ENCODE data around the gene ATP9B. TPM values are rescaled to one million over a fixed set of nuclear protein-coding genes. Genes with fewer than 3 reads are reported as not detected.

The ATP9B gene
- total and polyA plus RNA-seq, 2 donors from 2014 or later = 10.0 to 48.2 TPM

GRCh38 chr18:79416677-79417052 lies 347.5 kb downstream of the ATP9B start:
- H3K4me1 ChIP-seq (ENCODE audit: control insufficient read depth in 2 of 3, insufficient read depth in 2 of 3, low read depth in 1 of 3, low read length in 3 of 3) = peaks cover 0 to 3% (median 0%) of the 10 kb centered on the region in 3 donors
- DNase-seq = peak in 1 of 5 donors; percentile 57
- H3K27ac ChIP-seq (ENCODE audit: low read depth in 2 of 2, low read length in 2 of 2) = no peak overlapping the region
- no peak for TF ChIP-seq CTCF (IDR thresholded peaks at IDR 0.05; ENCODE audit: borderline replicate concordance, extremely low read depth, insufficient read depth)
- intact Hi-C loops (cut with DNase I) = no loop called here
- H3K36me3 ChIP-seq (ENCODE audit: control insufficient read depth in 2 of 3, insufficient read depth in 3 of 3, low read length in 3 of 3) = no peaks in the 10 kb centered on the region
- H3K4me3 ChIP-seq (ENCODE audit: low read length in 3 of 3) = no peak overlapping the region
- H3K27me3 ChIP-seq (ENCODE audit: control insufficient read depth, insufficient read depth, low read length) = no peaks in the 10 kb centered on the region
- H3K9me3 ChIP-seq (ENCODE audit: control insufficient read depth in 2 of 3, insufficient read depth in 1 of 3, low read length in 3 of 3) = no peaks in the 10 kb centered on the region
- H3K9ac ChIP-seq (ENCODE audit: low read length in 3 of 3) = no peak overlapping the region
- no peak for FAIRE-seq

- Histone ChIP-seq H3K9me3 (ENCODE audit: control insufficient read depth in 2 of 3, insufficient read depth in 1 of 3, low read length in 3 of 3) (no peaks in the 10 kb centered on the region), H3K36me3 (ENCODE audit: control insufficient read depth in 2 of 3, insufficient read depth in 3 of 3, low read length in 3 of 3) (no peaks in the 10 kb centered on the region), H3K9ac (ENCODE audit: low read length in 3 of 3) (no peak overlapping the region), H3K27ac (ENCODE audit: low read depth in 2 of 2, low read length in 2 of 2) (no peak overlapping the region), H3K27me3 (ENCODE audit: control insufficient read depth, insufficient read depth, low read length) (no peaks in the 10 kb centered on the region), H3K4me1 (ENCODE audit: control insufficient read depth in 2 of 3, insufficient read depth in 2 of 3, low read depth in 1 of 3, low read length in 3 of 3) (peaks cover 0 to 3% (median 0%) of the 10 kb centered on the region in 3 donors), H3K4me3 (ENCODE audit: low read length in 3 of 3) (no peak overlapping the region)
- intact Hi-C loops (cut with DNase I) = no loop called here
- no peak for TF ChIP-seq CTCF (IDR thresholded peaks at IDR 0.05; ENCODE audit: borderline replicate concordance, extremely low read depth, insufficient read depth)
- FAIRE-seq (no peak), DNase-seq (peak in 1 of 5 donors; percentile 61)
These were observed 349.0 kb downstream of the ATP9B start for GRCh38 chr18:79418236-79418635.

GRCh38 chr18:79418642-79419041 lies 349.4 kb downstream of the ATP9B start:
- Histone ChIP-seq H3K36me3 (ENCODE audit: control insufficient read depth in 2 of 3, insufficient read depth in 3 of 3, low read length in 3 of 3) (no peaks in the 10 kb centered on the region), H3K27ac (ENCODE audit: low read depth in 2 of 2, low read length in 2 of 2) (no peak overlapping the region), H3K9me3 (ENCODE audit: control insufficient read depth in 2 of 3, insufficient read depth in 1 of 3, low read length in 3 of 3) (no peaks in the 10 kb centered on the region), H3K4me1 (ENCODE audit: control insufficient read depth in 2 of 3, insufficient read depth in 2 of 3, low read depth in 1 of 3, low read length in 3 of 3) (peaks cover 0 to 3% (median 0%) of the 10 kb centered on the region in 3 donors), H3K27me3 (ENCODE audit: control insufficient read depth, insufficient read depth, low read length) (no peaks in the 10 kb centered on the region), H3K9ac (ENCODE audit: low read length in 3 of 3) (no peak overlapping the region), H3K4me3 (ENCODE audit: low read length in 3 of 3) (no peak overlapping the region)
- peak in 1 of 5 donors; percentile 44 for DNase-seq
- no peak for FAIRE-seq
- intact Hi-C loops (cut with DNase I) = no loop called here
- no peak for TF ChIP-seq CTCF (IDR thresholded peaks at IDR 0.05; ENCODE audit: borderline replicate concordance, extremely low read depth, insufficient read depth)
